ENCODE data around the gene PDSS1.

- TF ChIP-seq CTCF (conservative IDR thresholded peaks at IDR 0.05; ENCODE audit: low read depth, low read length): no peak
- TF ChIP-seq RFX5 (IDR thresholded peaks at IDR 0.05; ENCODE audit: low read depth, low read length): no peak
- no peak for TF ChIP-seq POLR2A (IDR thresholded peaks at IDR 0.05; ENCODE audit: low read depth, low read length)
- TF ChIP-seq, protein P1, sequence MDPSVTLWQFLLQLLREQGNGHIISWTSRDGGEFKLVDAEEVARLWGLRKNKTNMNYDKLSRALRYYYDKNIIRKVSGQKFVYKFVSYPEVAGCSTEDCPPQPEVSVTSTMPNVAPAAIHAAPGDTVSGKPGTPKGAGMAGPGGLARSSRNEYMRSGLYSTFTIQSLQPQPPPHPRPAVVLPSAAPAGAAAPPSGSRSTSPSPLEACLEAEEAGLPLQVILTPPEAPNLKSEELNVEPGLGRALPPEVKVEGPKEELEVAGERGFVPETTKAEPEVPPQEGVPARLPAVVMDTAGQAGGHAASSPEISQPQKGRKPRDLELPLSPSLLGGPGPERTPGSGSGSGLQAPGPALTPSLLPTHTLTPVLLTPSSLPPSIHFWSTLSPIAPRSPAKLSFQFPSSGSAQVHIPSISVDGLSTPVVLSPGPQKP (IDR thresholded peaks at IDR 0.05; ENCODE audit: borderline replicate concordance, low read depth, low read length): no peak
- TF ChIP-seq MAZ (IDR thresholded peaks at IDR 0.05; ENCODE audit: borderline replicate concordance, low read depth, low read length): no peak
- TF ChIP-seq RAD21 (IDR thresholded peaks at IDR 0.05; ENCODE audit: low read length): no peak
- no peak for TF ChIP-seq MXI1 (IDR thresholded peaks at IDR 0.05; ENCODE audit: borderline replicate concordance, low read depth, low read length)
- no peak for TF ChIP-seq CHD1 (IDR thresholded peaks at IDR 0.05; ENCODE audit: low read depth, low read length)
- no peak for TF ChIP-seq SMC3 (IDR thresholded peaks at IDR 0.05; ENCODE audit: low read depth, low read length)
- TF ChIP-seq RCOR1 (IDR thresholded peaks at IDR 0.05; ENCODE audit: insufficient replicate concordance, low read length): no peak
- TF ChIP-seq CEBPB (IDR thresholded peaks at IDR 0.05; ENCODE audit: low read depth, low read length): no peak
- TF ChIP-seq MAFK (IDR thresholded peaks at IDR 0.05; ENCODE audit: low read depth, low read length): no peak
- TF ChIP-seq, protein P2, sequence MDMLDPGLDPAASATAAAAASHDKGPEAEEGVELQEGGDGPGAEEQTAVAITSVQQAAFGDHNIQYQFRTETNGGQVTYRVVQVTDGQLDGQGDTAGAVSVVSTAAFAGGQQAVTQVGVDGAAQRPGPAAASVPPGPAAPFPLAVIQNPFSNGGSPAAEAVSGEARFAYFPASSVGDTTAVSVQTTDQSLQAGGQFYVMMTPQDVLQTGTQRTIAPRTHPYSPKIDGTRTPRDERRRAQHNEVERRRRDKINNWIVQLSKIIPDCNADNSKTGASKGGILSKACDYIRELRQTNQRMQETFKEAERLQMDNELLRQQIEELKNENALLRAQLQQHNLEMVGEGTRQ (IDR thresholded peaks at IDR 0.05; ENCODE audit: low read depth, low read length): no peak
Observed at GRCh38 chr10:26675873-26676257, 21.6 kb upstream of the PDSS1 start.
